NT2/D1 (cell line): ENCODE results near the gene HPCAL4.

Experiments used
- SUZ12 ChIP-seq: IDR thresholded peaks from 2 replicates; pipeline ENCODE4 v1.6.1; 2011; ENCODE audit not compliant: insufficient read length, insufficient read depth; ENCODE audit errors: extremely low read depth
- YY1 ChIP-seq: IDR thresholded peaks from 2 replicates; pipeline ENCODE4 v1.6.1; 2011; ENCODE audit not compliant: insufficient read length, insufficient read depth
- ZNF274 ChIP-seq: IDR thresholded peaks from 2 replicates; pipeline ENCODE4 v1.6.1; 2011; ENCODE audit warnings: mild to moderate bottlenecking, low read depth, low read length

- TF ChIP-seq YY1 (no peak), SUZ12 (no peak), ZNF274 (no peak)
Measured at GRCh38 chr1:39729842-39730241, 38.6 kb upstream of the HPCAL4 start.
